H1 (cell line): Measurements from ENCODE around the gene SYT17. TPM values are rescaled to one million over a fixed set of nuclear protein-coding genes. Genes with fewer than 3 reads are reported as not detected.

Source experiments
- CTCF ChIA-PET: fragments of 300-600 bp; sonication (Branson Sonifier 250); formaldehyde crosslinking; loops from one replicate; lab custom pipeline; 2021; ENCODE audit not compliant: partially characterized antibody; lab: Charles Lee
- POLR2A ChIA-PET: fragments of 300-600 bp; sonication (Branson Sonifier 250); formaldehyde crosslinking; loops from one replicate; lab custom pipeline; 2021; ENCODE audit warnings: inconsistent platforms; ENCODE audit not compliant: partially characterized antibody; lab: Charles Lee
- DNase-seq, 2 experiments: peaks; one replicate each; pipeline versions ENCODE4 v3.0.0 to v3.0.0-alpha.2; 2010 to 2022; ENCODE audit warnings: low spot score in 2 of 2, low read depth in 1 of 2, mixed read lengths in 1 of 2
- FAIRE-seq: peaks from 2 replicates; lab custom pipeline; 2011; peaks lifted over from hg19 to GRCh38; lab: Jason Lieb, UNC
- H2AFZ ChIP-seq: 2 replicates; pipeline ENCODE4 v1.8.1; 2012; ENCODE audit warnings: low read length, inconsistent platforms
- H2AK5ac ChIP-seq: 2 replicates; pipeline ENCODE4 v1.6.1; 2013; ENCODE audit warnings: low read depth, low read length
- H2BK120ac ChIP-seq: replicated peaks from 2 replicates; pipeline ENCODE3; 2013; ENCODE audit warnings: low read depth, low read length, inconsistent platforms
- H2BK12ac ChIP-seq: 2 replicates; pipeline ENCODE4 v1.6.1; 2013; ENCODE audit warnings: low read depth, low read length
- H2BK15ac ChIP-seq: 2 replicates; pipeline ENCODE4 v1.6.1; 2013; ENCODE audit warnings: low read length
- H2BK20ac ChIP-seq: 2 replicates; pipeline ENCODE4 v1.6.1; 2013; ENCODE audit warnings: low read length
- H2BK5ac ChIP-seq: 2 replicates; pipeline ENCODE4 v1.6.1; 2013; ENCODE audit warnings: low read depth, low read length
- H3K14ac ChIP-seq: 2 replicates; pipeline ENCODE4 v1.6.1; 2013; ENCODE audit warnings: inconsistent platforms; ENCODE audit not compliant: insufficient read length
- H3K18ac ChIP-seq: 2 replicates; pipeline ENCODE4 v1.6.1; 2013; ENCODE audit warnings: low read length; ENCODE audit errors: extremely low read depth
- H3K23ac ChIP-seq: 2 replicates; pipeline ENCODE4 v1.6.1; 2013; ENCODE audit warnings: inconsistent platforms; ENCODE audit not compliant: insufficient read length
- H3K23me2 ChIP-seq: 2 replicates; pipeline ENCODE4 v1.6.1; 2013; ENCODE audit warnings: low read depth, low read length
- H3K27ac ChIP-seq: 2 replicates; pipeline ENCODE4 v1.6.1; 2011; ENCODE audit warnings: low read depth, low read length, inconsistent platforms
- H3K27me3 ChIP-seq, 4 experiments: replicated peaks in 1 of 4; 1 replicate in 1 of 4; 2 replicates in 3 of 4; pipeline versions ENCODE4 v1.6.1 to v1.8.1; 2011 to 2013; ENCODE audit warnings: low read length in 3 of 4, mild to moderate bottlenecking in 3 of 4, inconsistent platforms in 2 of 4, mixed read lengths in 2 of 4, moderate library complexity in 1 of 4; ENCODE audit not compliant: control insufficient read depth in 3 of 4, insufficient read depth in 3 of 4; ENCODE audit errors: extremely low read depth in 1 of 4
- H3K36me3 ChIP-seq, 4 experiments: 2 replicates each; pipeline versions ENCODE4 v1.6.1 to v1.8.1; 2011 to 2013; ENCODE audit warnings: mild to moderate bottlenecking in 4 of 4, low read length in 3 of 4, moderate library complexity in 2 of 4, control low read depth in 1 of 4, inconsistent platforms in 1 of 4; ENCODE audit not compliant: insufficient read depth in 4 of 4, control insufficient read depth in 2 of 4
- H3K4ac ChIP-seq: replicated peaks from 2 replicates; pipeline ENCODE3; 2013; ENCODE audit warnings: low read length, low read depth, mixed read lengths, inconsistent platforms; ENCODE audit not compliant: insufficient read length
- H3K4me1 ChIP-seq, 4 experiments: replicated peaks in 1 of 4; 1 replicate in 1 of 4; 2 replicates in 3 of 4; pipeline versions ENCODE4 v1.6.1 to v1.8.1; 2011 to 2013; ENCODE audit warnings: low read length in 3 of 4, inconsistent platforms in 2 of 4, mixed read lengths in 1 of 4; ENCODE audit not compliant: insufficient read depth in 4 of 4, control insufficient read depth in 3 of 4
- H3K4me2 ChIP-seq, 2 experiments: 2 replicates each; pipeline versions ENCODE4 v1.6.1 to v1.8.1; 2011 to 2013; ENCODE audit warnings: low read depth in 2 of 2, low read length in 2 of 2, control low read depth in 1 of 2, inconsistent platforms in 1 of 2, mild to moderate bottlenecking in 1 of 2; ENCODE audit not compliant: insufficient read depth in 1 of 2
- H3K4me3 ChIP-seq, 4 experiments: fragments of 200-600, 300-600 bp in 1 of 4; sonication (generic), shearing (Covaris generic), sonication (Bioruptor Twin) in 1 of 4; 2 replicates each; pipeline versions ENCODE4 v1.5.1 to v1.8.1; 2011 to 2016; ENCODE audit warnings: low read length in 4 of 4, low read depth in 3 of 4, control low read depth in 2 of 4, inconsistent platforms in 2 of 4, mild to moderate bottlenecking in 2 of 4, mixed read lengths in 1 of 4, moderate library complexity in 1 of 4; ENCODE audit not compliant: insufficient read depth in 2 of 4; ENCODE audit errors: extremely low read depth in 1 of 4
- H3K56ac ChIP-seq: replicated peaks from 2 replicates; pipeline ENCODE3; 2013; ENCODE audit warnings: low read depth, mild to moderate bottlenecking, mixed read lengths, low read length, inconsistent platforms; ENCODE audit not compliant: insufficient read length
- H3K79me1 ChIP-seq: 2 replicates; pipeline ENCODE4 v1.6.1; 2013; ENCODE audit warnings: low read depth, low read length, control low read depth
- H3K79me2 ChIP-seq, 2 experiments: 2 replicates each; pipeline versions ENCODE4 v1.6.1 to v1.8.1; 2012 to 2013; ENCODE audit warnings: low read length in 2 of 2, mild to moderate bottlenecking in 2 of 2, inconsistent platforms in 1 of 2; ENCODE audit not compliant: insufficient read depth in 2 of 2, control insufficient read depth in 1 of 2
- H3K9ac ChIP-seq, 4 experiments: replicated peaks in 1 of 4; 1 replicate in 1 of 4; 2 replicates in 3 of 4; pipeline versions ENCODE4 v1.6.1 to v1.8.1; 2011 to 2013; ENCODE audit warnings: low read depth in 3 of 4, low read length in 3 of 4, control low read depth in 2 of 4, mild to moderate bottlenecking in 2 of 4, moderate library complexity in 2 of 4, inconsistent platforms in 1 of 4; ENCODE audit errors: extremely low read depth in 1 of 4
- H3K9me3 ChIP-seq, 2 experiments: 2 replicates each; pipeline versions ENCODE4 v1.6.1 to v1.8.1; 2012 to 2013; ENCODE audit warnings: mild to moderate bottlenecking in 2 of 2, moderate library complexity in 2 of 2, control low read depth in 1 of 2, inconsistent platforms in 1 of 2, low read depth in 1 of 2, low read length in 1 of 2, mixed read lengths in 1 of 2; ENCODE audit not compliant: insufficient read depth in 2 of 2
- H4K20me1 ChIP-seq, 2 experiments: replicated peaks in 1 of 2; 2 replicates each; pipeline versions ENCODE3 to v1.8.1; 2011 to 2013; ENCODE audit warnings: inconsistent platforms in 2 of 2, low read length in 2 of 2, mild to moderate bottlenecking in 1 of 2; ENCODE audit not compliant: insufficient read depth in 2 of 2, control insufficient read depth in 1 of 2
- H4K5ac ChIP-seq: 2 replicates; pipeline ENCODE4 v1.6.1; 2013; ENCODE audit warnings: low read length, low read depth, mixed read lengths, inconsistent platforms; ENCODE audit not compliant: insufficient read length
- H4K8ac ChIP-seq: 2 replicates; pipeline ENCODE4 v1.8.0; 2013; ENCODE audit warnings: mild to moderate bottlenecking, moderate library complexity, low read length, inconsistent platforms; ENCODE audit not compliant: insufficient read depth; ENCODE audit errors: extremely low read depth
- H4K91ac ChIP-seq: replicated peaks from 2 replicates; pipeline ENCODE3; 2013; ENCODE audit warnings: low read length, mixed read lengths, inconsistent platforms; ENCODE audit not compliant: insufficient read length
- CBX5 ChIP-seq: fragments of 300-800, 300-1000 bp; sonication (generic); IDR thresholded peaks from 2 replicates; pipeline ENCODE4 v1.7.1; 2016; ENCODE audit warnings: antibody characterized with exemption, low read length, low read depth
- CHD1 ChIP-seq: IDR thresholded peaks from 2 replicates; pipeline ENCODE4 v1.6.1; 2012; ENCODE audit warnings: low read depth, low read length, improper control_type of control experiment
- CTBP2 ChIP-seq: IDR thresholded peaks from 2 replicates; pipeline ENCODE4 v1.7.0; 2011; ENCODE audit warnings: borderline replicate concordance, mild to moderate bottlenecking, moderate library complexity, mixed read lengths, low read length; ENCODE audit not compliant: insufficient read depth, insufficient read length
- EGR1 ChIP-seq: IDR thresholded peaks from 2 replicates; pipeline ENCODE4 v1.6.1; 2011; ENCODE audit warnings: low read depth, low read length, borderline replicate concordance
- GTF2F1 ChIP-seq: IDR thresholded peaks from 2 replicates; pipeline ENCODE4 v1.6.1; 2012; ENCODE audit warnings: low read depth, low read length, improper control_type of control experiment, borderline replicate concordance
- HDAC6 ChIP-seq: IDR thresholded peaks from one replicate; pipeline ENCODE4 v1.7.1; 2012; ENCODE audit warnings: low read depth, mild to moderate bottlenecking, inconsistent platforms, low read length, moderate library complexity
- NRF1 ChIP-seq: IDR thresholded peaks from 2 replicates; pipeline ENCODE4 v1.6.1; 2011; ENCODE audit warnings: mild to moderate bottlenecking, low read depth, low read length, improper control_type of control experiment
- SIN3A ChIP-seq, 2 experiments: IDR thresholded peaks in 1 of 2; conservative IDR thresholded peaks in 1 of 2; 2 replicates each; pipeline ENCODE4 v1.6.1; 2011 to 2012; ENCODE audit warnings: low read length in 2 of 2, improper control_type of control experiment in 1 of 2, low read depth in 1 of 2, mild to moderate bottlenecking in 1 of 2
- SRF ChIP-seq: IDR thresholded peaks from 2 replicates; pipeline ENCODE4 v1.6.1; 2011; ENCODE audit warnings: mild to moderate bottlenecking, low read depth, low read length, moderate library complexity
- TBP ChIP-seq: IDR thresholded peaks from 2 replicates; pipeline ENCODE4 v1.6.1; 2011; ENCODE audit warnings: low read depth, low read length, improper control_type of control experiment
- TEAD4 ChIP-seq: IDR thresholded peaks from 2 replicates; pipeline ENCODE4 v1.6.1; 2012; ENCODE audit warnings: low read depth, low read length, inconsistent platforms, mixed read lengths
- USF2 ChIP-seq: IDR thresholded peaks from 2 replicates; pipeline ENCODE4 v1.6.1; 2011; ENCODE audit warnings: low read length, improper control_type of control experiment
- YY1 ChIP-seq: IDR thresholded peaks from 2 replicates; pipeline ENCODE4 v1.6.1; 2011; ENCODE audit warnings: low read depth, mild to moderate bottlenecking, low read length
- ZNF274 ChIP-seq: IDR thresholded peaks from 2 replicates; pipeline ENCODE4 v1.7.0; 2012; ENCODE audit warnings: low read length, borderline replicate concordance; ENCODE audit errors: extremely low read depth
- whole genome bisulfite sequencing, 2 experiments: shearing (Covaris generic) in 1 of 2; methylation state at CpG; one replicate each; pipeline versions ENCODE4 v1.1.6 to v1.1.7; 2013 to 2015; ENCODE audit warnings: low lambda C conversion rate in 2 of 2, mixed read lengths in 2 of 2, inconsistent platforms in 1 of 2, low coverage in 1 of 2, missing lambda C conversion rate in 1 of 2; ENCODE audit not compliant: insufficient replicate concordance in 2 of 2, insufficient coverage in 1 of 2, insufficient read length in 1 of 2; ENCODE audit errors: extremely low coverage in 1 of 2, missing lambda C conversion rate in 1 of 2; 5-methylcytosine and 5-hydroxymethylcytosine counted together
- polyA plus RNA-seq, 7 experiments: library from polyadenylated mRNA; depleted of rRNA in 3 of 7; stranded (reverse) in 5 of 7; unstranded in 2 of 7; fragments of >200 nt in 5 of 7; fragments of 200-250 nt in 2 of 7; gene quantifications; 1 replicate in 5 of 7; 2 replicates in 1 of 7; 4 replicates in 1 of 7; pipeline versions ENCODE4 v1.2.1 to v1.2.3, GENCODE V29; 2011 to 2013; ENCODE audit warnings: missing spikeins in 2 of 7, mixed read lengths in 2 of 7
- total RNA-seq: library from RNA; stranded (reverse); fragmentation: NEBNext Ultra II Directional; extraction: Animal tissue kit (Norgen Biotek cat#: 25700); gene quantifications from 2 replicates; pipeline ENCODE4 v1.2.1, GENCODE V29; 2021

The SYT17 gene
- total and polyA plus RNA-seq, 2 of the 8 experiments (the other 6 are each of a cell fraction or from before 2014, with no cell fraction given): 5.8 to 18.1 TPM

GRCh38 chr16:19147126-19147525 is 20.9 kb upstream of the SYT17 start:
- H3K4me3 ChIP-seq: no peak overlapping the region
- no peaks in the 10 kb centered on the region for H3K79me1 ChIP-seq
- no peak for FAIRE-seq
- H3K27ac ChIP-seq: no peak overlapping the region
- no peak overlapping the region for H2BK20ac ChIP-seq
- no peak overlapping the region for H3K23ac ChIP-seq
- no peak overlapping the region for H3K18ac ChIP-seq
- DNase-seq: no peak
- no peaks in the 10 kb centered on the region for H3K27me3 ChIP-seq
- H4K20me1 ChIP-seq: no peaks in the 10 kb centered on the region
- H3K14ac ChIP-seq: no peak overlapping the region
- 89% methylated on average over 4 of the region's 4 CpGs; no CpG with 5 or more reads in 1 of the 2 experiments for WGBS, 2 experiments
- no peaks in the 10 kb centered on the region for H3K23me2 ChIP-seq
- H3K4ac ChIP-seq: no peak overlapping the region
- POLR2A ChIA-PET: interaction anchor here (0.6 kb wide), 1 partner anchor 409 kb away, joined by 4 read pairs; the partner anchor contains the start of gene VPS35L
- H3K9me3 ChIP-seq: peaks cover 6% of the 10 kb centered on the region in 2 experiments; a peak in 3 of 4 replicates
- H4K8ac ChIP-seq: no peak overlapping the region
- no peak overlapping the region for H3K4me2 ChIP-seq
- H3K4me1 ChIP-seq: no peaks in the 10 kb centered on the region
- no peaks in the 10 kb centered on the region for H3K36me3 ChIP-seq
- H2AK5ac ChIP-seq: no peak overlapping the region
- no peak overlapping the region for H2BK12ac ChIP-seq
- no peak overlapping the region for H2BK15ac ChIP-seq
- H2BK120ac ChIP-seq: no peak overlapping the region
- CTCF ChIA-PET: no interaction called here
- no peak overlapping the region for H3K56ac ChIP-seq
- H4K91ac ChIP-seq: no peak overlapping the region
- H2AFZ ChIP-seq: no peak overlapping the region
- no peak overlapping the region for H2BK5ac ChIP-seq
- no peak overlapping the region for H3K9ac ChIP-seq
- no peak overlapping the region for H4K5ac ChIP-seq
- no peaks in the 10 kb centered on the region for H3K79me2 ChIP-seq
- TF ChIP-seq HDAC6: no peak
- TF ChIP-seq TEAD4: no peak
- no peak for TF ChIP-seq NRF1
- no peak for TF ChIP-seq ZNF274
- no peak for TF ChIP-seq SRF
- no peak for TF ChIP-seq CBX5
- no peak for TF ChIP-seq USF2
- no peak for TF ChIP-seq GTF2F1
- TF ChIP-seq TBP: no peak
- TF ChIP-seq EGR1: no peak
- TF ChIP-seq CTBP2: no peak
- no peak for TF ChIP-seq SIN3A (conservative IDR thresholded peaks at IDR 0.05 in 1 of 2, IDR thresholded peaks at IDR 0.05 in 1 of 2; ENCODE audit: low read depth in 1 of 2, low read length in 2 of 2)
- no peak for TF ChIP-seq CHD1
- no peak for TF ChIP-seq YY1
